ENCODE results near the gene TCEA3. TPM values are rescaled to one million over a fixed set of nuclear protein-coding genes. Genes with fewer than 3 reads are reported as not detected.

Gene TCEA3
- total RNA-seq, 1 donor from 2014 or later: 9.7 TPM

DNA sequence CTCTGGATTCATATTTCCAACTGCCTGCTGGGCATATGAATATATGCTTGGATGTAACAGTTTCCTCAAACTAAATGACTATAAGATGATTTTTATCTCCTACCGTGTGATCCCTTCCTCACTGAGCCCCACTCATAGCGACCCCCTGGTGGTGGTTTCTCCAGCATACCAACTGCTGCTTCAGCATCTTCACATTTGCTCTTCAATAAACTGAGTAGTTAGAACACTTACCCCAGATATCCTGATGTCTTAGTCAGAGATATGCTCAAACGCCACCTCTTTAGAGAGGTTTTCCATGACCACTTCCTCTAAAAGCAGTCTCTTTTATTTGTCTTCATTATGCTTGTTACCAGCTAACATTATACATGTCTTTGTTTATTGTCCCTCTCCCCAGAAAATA lies 70.3 kb downstream of the TCEA3 start:
- no peak for DNase-seq (ENCODE audit: low spot score)
- Mint-ChIP-seq H3K36me3 (ENCODE audit: low read depth, unreplicated experiment) (peaks cover 14% of the 10 kb centered on the region), H3K4me1 (ENCODE audit: unreplicated experiment) (no peaks in the 10 kb centered on the region), H3K27ac (ENCODE audit: unreplicated experiment) (no peak overlapping the region), H3K4me3 (ENCODE audit: unreplicated experiment) (no peak overlapping the region), H3K27me3 (ENCODE audit: unreplicated experiment) (peaks cover 10% of the 10 kb centered on the region), H3K9me3 (ENCODE audit: unreplicated experiment) (peaks cover 8% of the 10 kb centered on the region)
- TF ChIP-seq, protein P1, sequence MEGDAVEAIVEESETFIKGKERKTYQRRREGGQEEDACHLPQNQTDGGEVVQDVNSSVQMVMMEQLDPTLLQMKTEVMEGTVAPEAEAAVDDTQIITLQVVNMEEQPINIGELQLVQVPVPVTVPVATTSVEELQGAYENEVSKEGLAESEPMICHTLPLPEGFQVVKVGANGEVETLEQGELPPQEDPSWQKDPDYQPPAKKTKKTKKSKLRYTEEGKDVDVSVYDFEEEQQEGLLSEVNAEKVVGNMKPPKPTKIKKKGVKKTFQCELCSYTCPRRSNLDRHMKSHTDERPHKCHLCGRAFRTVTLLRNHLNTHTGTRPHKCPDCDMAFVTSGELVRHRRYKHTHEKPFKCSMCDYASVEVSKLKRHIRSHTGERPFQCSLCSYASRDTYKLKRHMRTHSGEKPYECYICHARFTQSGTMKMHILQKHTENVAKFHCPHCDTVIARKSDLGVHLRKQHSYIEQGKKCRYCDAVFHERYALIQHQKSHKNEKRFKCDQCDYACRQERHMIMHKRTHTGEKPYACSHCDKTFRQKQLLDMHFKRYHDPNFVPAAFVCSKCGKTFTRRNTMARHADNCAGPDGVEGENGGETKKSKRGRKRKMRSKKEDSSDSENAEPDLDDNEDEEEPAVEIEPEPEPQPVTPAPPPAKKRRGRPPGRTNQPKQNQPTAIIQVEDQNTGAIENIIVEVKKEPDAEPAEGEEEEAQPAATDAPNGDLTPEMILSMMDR (IDR thresholded peaks at IDR 0.05; ENCODE audit: unreplicated experiment): no peak

DNA sequence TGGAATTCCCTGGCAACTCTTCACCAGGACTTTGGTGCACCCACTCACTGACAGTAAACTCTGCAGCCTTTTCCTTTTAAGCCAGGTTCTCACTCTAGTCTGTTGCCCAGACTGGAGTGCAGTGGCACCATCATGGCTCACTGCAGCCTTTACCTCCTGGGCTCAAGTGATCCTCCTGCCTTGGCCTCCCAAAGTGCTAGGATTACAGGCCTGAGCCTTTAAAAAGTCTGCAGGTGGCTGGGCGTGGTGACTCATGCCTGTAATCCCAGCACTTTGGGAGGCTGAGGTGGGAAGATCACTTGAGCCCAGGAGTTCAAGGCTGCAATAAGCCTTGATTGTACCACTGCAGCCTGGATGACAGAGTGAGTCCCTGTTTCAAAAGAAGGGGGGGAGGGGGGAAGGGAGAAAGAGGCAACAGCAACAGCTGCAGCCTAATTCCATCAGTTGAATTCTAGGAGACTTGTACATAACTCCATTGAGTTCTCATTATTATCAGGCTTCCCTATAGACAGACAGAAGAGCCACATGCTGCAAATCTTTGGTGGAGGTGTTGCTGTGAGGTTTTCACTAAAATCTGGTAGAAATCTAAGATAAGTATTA lies 72.4 kb downstream of the TCEA3 start:
- H3K27ac Mint-ChIP-seq (ENCODE audit: unreplicated experiment): no peak overlapping the region
- no peak for DNase-seq (ENCODE audit: low spot score)
- H3K4me3 Mint-ChIP-seq (ENCODE audit: unreplicated experiment): no peak overlapping the region
- peaks cover 3% of the 10 kb centered on the region for H3K36me3 Mint-ChIP-seq (ENCODE audit: low read depth, unreplicated experiment)
- TF ChIP-seq, protein P1 (IDR thresholded peaks at IDR 0.05; ENCODE audit: unreplicated experiment): no peak
- H3K9me3 Mint-ChIP-seq (ENCODE audit: unreplicated experiment): no peaks in the 10 kb centered on the region
- H3K4me1 Mint-ChIP-seq (ENCODE audit: unreplicated experiment): no peaks in the 10 kb centered on the region
- peaks cover 10% of the 10 kb centered on the region for H3K27me3 Mint-ChIP-seq (ENCODE audit: unreplicated experiment)

DNA sequence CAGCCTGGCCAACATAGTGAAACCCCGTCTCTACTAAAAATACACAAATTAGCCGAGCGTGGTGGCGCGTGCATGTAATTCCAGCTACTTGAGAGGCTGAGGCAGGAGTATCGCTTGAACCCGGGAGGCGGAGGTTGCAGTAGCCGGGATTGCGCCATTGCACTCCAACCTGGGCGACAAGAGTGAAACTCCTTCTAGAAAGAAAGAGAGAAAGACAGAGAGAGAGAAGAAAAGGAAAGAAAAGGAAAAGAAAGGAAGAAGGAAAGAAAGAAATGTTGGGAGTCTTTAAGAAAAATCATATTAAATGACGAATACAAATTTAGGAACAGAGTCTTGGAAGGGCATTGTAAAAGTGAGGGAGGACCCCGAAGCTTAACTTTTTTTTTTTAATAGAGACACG lies 78.6 kb downstream of the TCEA3 start:
- Mint-ChIP-seq H3K27ac (ENCODE audit: unreplicated experiment) (no peak overlapping the region), H3K36me3 (ENCODE audit: low read depth, unreplicated experiment) (no peaks in the 10 kb centered on the region), H3K4me3 (ENCODE audit: unreplicated experiment) (no peak overlapping the region), H3K9me3 (ENCODE audit: unreplicated experiment) (no peaks in the 10 kb centered on the region), H3K27me3 (ENCODE audit: unreplicated experiment) (peaks cover 3% of the 10 kb centered on the region), H3K4me1 (ENCODE audit: unreplicated experiment) (peaks cover 20% of the 10 kb centered on the region)
- TF ChIP-seq, protein P1 (IDR thresholded peaks at IDR 0.05; ENCODE audit: unreplicated experiment): no peak
- no peak for DNase-seq (ENCODE audit: low spot score)

DNA sequence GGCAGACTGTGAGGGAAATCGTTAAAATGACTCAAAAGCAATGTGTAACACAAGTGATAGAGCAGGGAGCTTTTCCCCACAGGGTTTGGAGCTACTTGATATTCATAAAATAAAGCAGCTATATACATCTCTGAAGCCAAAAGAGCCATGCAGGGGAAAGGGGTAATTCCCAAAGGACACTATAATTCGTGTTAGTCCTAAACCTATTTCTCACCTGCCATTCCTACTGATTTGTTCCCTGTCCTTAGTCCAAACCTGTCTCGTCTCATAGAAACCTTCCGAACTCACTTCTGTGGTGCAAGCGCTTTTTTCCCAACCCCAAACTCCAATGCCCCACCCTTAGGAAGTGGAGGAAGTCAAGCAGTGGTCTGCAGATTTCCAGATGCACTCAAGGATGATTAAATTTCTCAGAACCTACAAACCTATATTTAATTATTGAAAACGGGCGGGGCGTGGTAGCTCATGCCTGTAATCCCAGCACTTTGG lies 79.5 kb downstream of the TCEA3 start:
- TF ChIP-seq, protein P1 (IDR thresholded peaks at IDR 0.05; ENCODE audit: unreplicated experiment): no peak
- no peak for DNase-seq (ENCODE audit: low spot score)
- Mint-ChIP-seq H3K4me1 (ENCODE audit: unreplicated experiment) (peaks cover 25% of the 10 kb centered on the region), H3K36me3 (ENCODE audit: low read depth, unreplicated experiment) (no peaks in the 10 kb centered on the region), H3K27ac (ENCODE audit: unreplicated experiment) (peak overlapping the region; percentile 93), H3K9me3 (ENCODE audit: unreplicated experiment) (no peaks in the 10 kb centered on the region), H3K4me3 (ENCODE audit: unreplicated experiment) (peak overlapping the region; percentile 93), H3K27me3 (ENCODE audit: unreplicated experiment) (no peaks in the 10 kb centered on the region)

DNA sequence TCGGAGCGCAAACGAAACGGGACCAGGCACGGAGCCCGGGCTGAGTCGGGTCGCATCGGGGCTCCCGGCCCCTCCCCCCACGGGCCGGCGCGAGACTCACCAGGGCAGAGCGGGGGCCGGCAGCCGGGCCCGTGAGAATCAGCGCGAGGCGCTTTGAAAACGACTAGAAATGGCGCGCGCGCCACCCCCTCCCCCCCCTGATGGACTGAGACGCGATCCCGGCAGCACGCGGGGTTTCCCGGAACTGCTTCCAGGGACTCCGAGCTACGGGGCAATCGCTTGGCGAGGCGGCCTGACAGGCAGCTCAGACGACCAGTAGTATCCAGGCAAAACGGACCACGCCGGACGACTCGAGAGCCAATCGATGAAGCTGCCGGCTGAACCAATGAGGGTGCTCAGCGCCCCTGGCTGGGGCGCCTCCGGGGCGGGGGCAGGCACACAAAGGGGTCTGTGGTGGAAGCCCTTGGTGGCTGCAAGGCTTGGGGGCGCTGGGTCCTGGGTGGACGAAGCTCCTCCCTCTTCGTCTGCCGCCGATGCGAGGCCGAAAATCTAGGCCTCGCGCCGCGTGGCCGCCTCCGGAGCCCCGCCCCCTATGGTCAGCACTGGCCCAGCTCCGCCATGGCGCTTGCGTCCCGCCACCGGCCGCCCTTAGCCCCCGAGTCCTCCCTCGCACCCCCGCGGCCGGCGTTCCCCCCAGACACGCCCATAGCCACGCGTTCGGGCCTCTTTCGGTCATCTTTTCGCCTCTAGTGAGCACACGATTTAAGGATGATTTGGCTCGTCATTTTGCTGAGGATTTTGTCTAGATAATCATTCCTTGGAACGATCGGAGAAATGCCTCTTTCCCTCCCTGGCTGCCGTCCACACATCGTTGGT lies 80.2 kb downstream of the TCEA3 start, which contains the start of gene HNRNPR:
Gene HNRNPR, minus strand, starts transcription at position 174 of the 876 bp plus-strand sequence. CDS start 3,276 bp downstream, outside the sequence.
- Mint-ChIP-seq H3K27me3 (ENCODE audit: unreplicated experiment) (no peaks in the 10 kb centered on the region), H3K27ac (ENCODE audit: unreplicated experiment) (peak within 1 kb of the TSS; percentile 93), H3K4me1 (ENCODE audit: unreplicated experiment) (peaks cover 28% of the 10 kb centered on the region), H3K36me3 (ENCODE audit: low read depth, unreplicated experiment) (no peaks in the 10 kb centered on the region), H3K4me3 (ENCODE audit: unreplicated experiment) (peak within 1 kb of the TSS; percentile 93), H3K9me3 (ENCODE audit: unreplicated experiment) (no peaks in the 10 kb centered on the region)
- TF ChIP-seq, protein P1 (IDR thresholded peaks at IDR 0.05; ENCODE audit: unreplicated experiment): no peak
- peak; percentile 100 for DNase-seq (ENCODE audit: low spot score)

All from endothelial cell (in vitro differentiated cells).